CD4-positive, alpha-beta T cell treated with Interleukin-6 for 4 hours (primary cell): Measurements from ENCODE around the gene RASSF7.

Experiments
- DNase-seq: peaks from one replicate; pipeline ENCODE4 v3.0.0-alpha.2; 2020; ENCODE audit warnings: mixed read lengths

The RASSF7 gene

GRCh38 chr11:533586-534395, 27.0 kb upstream of the RASSF7 start:
- DNase-seq, result no peak

GRCh38 chr11:534396-535209, 26.2 kb upstream of the RASSF7 start:
- DNase-seq, result peak; percentile 39

GRCh38 chr11:535210-535518, 25.6 kb upstream of the RASSF7 start:
- DNase-seq, result no peak

- DNase-seq, result peak; percentile 97
These were observed 25.0 kb upstream of the RASSF7 start, which contains the start of gene HRAS for GRCh38 chr11:535519-536454. HRAS (minus strand) TSS chr11:535576.

GRCh38 chr11:536841-537621, 23.7 kb upstream of the RASSF7 start, which contains the start of gene LRRC56:
LRRC56 (plus strand) TSS chr11:537527; CDS start chr11:540685, 3,158 bp downstream.
- DNase-seq, result peak; percentile 92

GRCh38 chr11:537622-538430, 22.9 kb upstream of the RASSF7 start:
- DNase-seq, result no peak

GRCh38 chr11:538431-539051, 22.2 kb upstream of the RASSF7 start:
- DNase-seq, result no peak

- no peak for DNase-seq
These were observed 20.7 kb upstream of the RASSF7 start for GRCh38 chr11:539971-540481.

- DNase-seq, result no peak
These were observed 20.0 kb upstream of the RASSF7 start for GRCh38 chr11:540583-541432.

- no peak for DNase-seq
These were observed 19.3 kb upstream of the RASSF7 start for GRCh38 chr11:541433-541885.

GRCh38 chr11:544817-545166, 16.0 kb upstream of the RASSF7 start:
- no peak for DNase-seq

- DNase-seq, result no peak
These were observed 15.6 kb upstream of the RASSF7 start for GRCh38 chr11:545171-545570.

- no peak for DNase-seq
These were observed 11.8 kb upstream of the RASSF7 start for GRCh38 chr11:548700-549603.

- DNase-seq, result no peak
These were observed 10.6 kb upstream of the RASSF7 start for GRCh38 chr11:550021-550745.

GRCh38 chr11:550746-551085, 10.1 kb upstream of the RASSF7 start:
- DNase-seq, result no peak

GRCh38 chr11:551131-551530, 9.6 kb upstream of the RASSF7 start:
- DNase-seq, result no peak

- DNase-seq, result no peak
These were observed 9.2 kb upstream of the RASSF7 start for GRCh38 chr11:551596-551995.
